ENCODE results near the gene ERAS.

DNA sequence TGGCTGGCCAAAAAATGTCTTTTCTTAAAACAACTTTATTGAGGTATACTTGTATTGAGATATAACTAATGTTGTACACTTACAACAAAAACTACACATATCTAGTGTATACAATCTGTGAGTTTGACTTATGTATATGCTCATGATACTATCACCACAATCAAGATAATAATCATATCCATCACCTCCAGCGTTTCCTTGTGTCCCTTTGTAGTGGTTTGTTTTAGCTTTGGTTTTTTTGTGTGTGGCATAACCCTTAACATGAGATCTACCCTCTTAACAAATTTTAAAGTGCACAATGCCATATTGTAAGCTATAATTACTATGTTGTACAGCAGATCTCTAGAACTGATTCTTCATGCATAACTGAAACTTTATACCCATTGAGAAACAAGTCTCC, 22.5 kb downstream of the ERAS start:
- TF ChIP-seq, protein P1, sequence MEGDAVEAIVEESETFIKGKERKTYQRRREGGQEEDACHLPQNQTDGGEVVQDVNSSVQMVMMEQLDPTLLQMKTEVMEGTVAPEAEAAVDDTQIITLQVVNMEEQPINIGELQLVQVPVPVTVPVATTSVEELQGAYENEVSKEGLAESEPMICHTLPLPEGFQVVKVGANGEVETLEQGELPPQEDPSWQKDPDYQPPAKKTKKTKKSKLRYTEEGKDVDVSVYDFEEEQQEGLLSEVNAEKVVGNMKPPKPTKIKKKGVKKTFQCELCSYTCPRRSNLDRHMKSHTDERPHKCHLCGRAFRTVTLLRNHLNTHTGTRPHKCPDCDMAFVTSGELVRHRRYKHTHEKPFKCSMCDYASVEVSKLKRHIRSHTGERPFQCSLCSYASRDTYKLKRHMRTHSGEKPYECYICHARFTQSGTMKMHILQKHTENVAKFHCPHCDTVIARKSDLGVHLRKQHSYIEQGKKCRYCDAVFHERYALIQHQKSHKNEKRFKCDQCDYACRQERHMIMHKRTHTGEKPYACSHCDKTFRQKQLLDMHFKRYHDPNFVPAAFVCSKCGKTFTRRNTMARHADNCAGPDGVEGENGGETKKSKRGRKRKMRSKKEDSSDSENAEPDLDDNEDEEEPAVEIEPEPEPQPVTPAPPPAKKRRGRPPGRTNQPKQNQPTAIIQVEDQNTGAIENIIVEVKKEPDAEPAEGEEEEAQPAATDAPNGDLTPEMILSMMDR (IDR thresholded peaks at IDR 0.05) = no peak
- TF ChIP-seq RXRA (IDR thresholded peaks at IDR 0.05; ENCODE audit: borderline replicate concordance, low read depth) (no peak), CHD2 (IDR thresholded peaks at IDR 0.05; ENCODE audit: low read length, partially characterized antibody) (no peak), TAF1 (IDR thresholded peaks at IDR 0.05; ENCODE audit: borderline replicate concordance, low read depth, low read length) (no peak), FOXJ3 (CRISPR knock-in tag; IDR thresholded peaks at IDR 0.05) (no peak), POLR2AphosphoS5 (IDR thresholded peaks at IDR 0.05; ENCODE audit: low read depth, low read length) (no peak), FOXM1 (IDR thresholded peaks at IDR 0.05; ENCODE audit: low read depth) (no peak), NRF1 (IDR thresholded peaks at IDR 0.05; ENCODE audit: low read depth, low read length) (no peak), EZH2phosphoT487 (IDR thresholded peaks at IDR 0.05; ENCODE audit: borderline replicate concordance, low read depth) (no peak)
- TF ChIP-seq, protein P2, sequence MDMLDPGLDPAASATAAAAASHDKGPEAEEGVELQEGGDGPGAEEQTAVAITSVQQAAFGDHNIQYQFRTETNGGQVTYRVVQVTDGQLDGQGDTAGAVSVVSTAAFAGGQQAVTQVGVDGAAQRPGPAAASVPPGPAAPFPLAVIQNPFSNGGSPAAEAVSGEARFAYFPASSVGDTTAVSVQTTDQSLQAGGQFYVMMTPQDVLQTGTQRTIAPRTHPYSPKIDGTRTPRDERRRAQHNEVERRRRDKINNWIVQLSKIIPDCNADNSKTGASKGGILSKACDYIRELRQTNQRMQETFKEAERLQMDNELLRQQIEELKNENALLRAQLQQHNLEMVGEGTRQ (IDR thresholded peaks at IDR 0.05; ENCODE audit: borderline replicate concordance, low read depth, low read length) = no peak
- TF ChIP-seq, protein P3, sequence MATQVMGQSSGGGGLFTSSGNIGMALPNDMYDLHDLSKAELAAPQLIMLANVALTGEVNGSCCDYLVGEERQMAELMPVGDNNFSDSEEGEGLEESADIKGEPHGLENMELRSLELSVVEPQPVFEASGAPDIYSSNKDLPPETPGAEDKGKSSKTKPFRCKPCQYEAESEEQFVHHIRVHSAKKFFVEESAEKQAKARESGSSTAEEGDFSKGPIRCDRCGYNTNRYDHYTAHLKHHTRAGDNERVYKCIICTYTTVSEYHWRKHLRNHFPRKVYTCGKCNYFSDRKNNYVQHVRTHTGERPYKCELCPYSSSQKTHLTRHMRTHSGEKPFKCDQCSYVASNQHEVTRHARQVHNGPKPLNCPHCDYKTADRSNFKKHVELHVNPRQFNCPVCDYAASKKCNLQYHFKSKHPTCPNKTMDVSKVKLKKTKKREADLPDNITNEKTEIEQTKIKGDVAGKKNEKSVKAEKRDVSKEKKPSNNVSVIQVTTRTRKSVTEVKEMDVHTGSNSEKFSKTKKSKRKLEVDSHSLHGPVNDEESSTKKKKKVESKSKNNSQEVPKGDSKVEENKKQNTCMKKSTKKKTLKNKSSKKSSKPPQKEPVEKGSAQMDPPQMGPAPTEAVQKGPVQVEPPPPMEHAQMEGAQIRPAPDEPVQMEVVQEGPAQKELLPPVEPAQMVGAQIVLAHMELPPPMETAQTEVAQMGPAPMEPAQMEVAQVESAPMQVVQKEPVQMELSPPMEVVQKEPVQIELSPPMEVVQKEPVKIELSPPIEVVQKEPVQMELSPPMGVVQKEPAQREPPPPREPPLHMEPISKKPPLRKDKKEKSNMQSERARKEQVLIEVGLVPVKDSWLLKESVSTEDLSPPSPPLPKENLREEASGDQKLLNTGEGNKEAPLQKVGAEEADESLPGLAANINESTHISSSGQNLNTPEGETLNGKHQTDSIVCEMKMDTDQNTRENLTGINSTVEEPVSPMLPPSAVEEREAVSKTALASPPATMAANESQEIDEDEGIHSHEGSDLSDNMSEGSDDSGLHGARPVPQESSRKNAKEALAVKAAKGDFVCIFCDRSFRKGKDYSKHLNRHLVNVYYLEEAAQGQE (IDR thresholded peaks at IDR 0.05; ENCODE audit: low read depth, low read length) = no peak
- TF ChIP-seq, protein P4, sequence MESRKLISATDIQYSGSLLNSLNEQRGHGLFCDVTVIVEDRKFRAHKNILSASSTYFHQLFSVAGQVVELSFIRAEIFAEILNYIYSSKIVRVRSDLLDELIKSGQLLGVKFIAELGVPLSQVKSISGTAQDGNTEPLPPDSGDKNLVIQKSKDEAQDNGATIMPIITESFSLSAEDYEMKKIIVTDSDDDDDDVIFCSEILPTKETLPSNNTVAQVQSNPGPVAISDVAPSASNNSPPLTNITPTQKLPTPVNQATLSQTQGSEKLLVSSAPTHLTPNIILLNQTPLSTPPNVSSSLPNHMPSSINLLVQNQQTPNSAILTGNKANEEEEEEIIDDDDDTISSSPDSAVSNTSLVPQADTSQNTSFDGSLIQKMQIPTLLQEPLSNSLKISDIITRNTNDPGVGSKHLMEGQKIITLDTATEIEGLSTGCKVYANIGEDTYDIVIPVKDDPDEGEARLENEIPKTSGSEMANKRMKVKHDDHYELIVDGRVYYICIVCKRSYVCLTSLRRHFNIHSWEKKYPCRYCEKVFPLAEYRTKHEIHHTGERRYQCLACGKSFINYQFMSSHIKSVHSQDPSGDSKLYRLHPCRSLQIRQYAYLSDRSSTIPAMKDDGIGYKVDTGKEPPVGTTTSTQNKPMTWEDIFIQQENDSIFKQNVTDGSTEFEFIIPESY (IDR thresholded peaks at IDR 0.05; ENCODE audit: borderline replicate concordance, low read depth) = no peak
- TF ChIP-seq, protein P5, sequence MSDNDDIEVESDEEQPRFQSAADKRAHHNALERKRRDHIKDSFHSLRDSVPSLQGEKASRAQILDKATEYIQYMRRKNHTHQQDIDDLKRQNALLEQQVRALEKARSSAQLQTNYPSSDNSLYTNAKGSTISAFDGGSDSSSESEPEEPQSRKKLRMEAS (IDR thresholded peaks at IDR 0.05; ENCODE audit: low read depth) = no peak
